Brain pericyte (primary cell): Measurements from ENCODE around the gene SAMD13.

Experiments
- DNase-seq: peaks from one replicate; pipeline ENCODE4 v3.0.0-alpha.2; 2012; ENCODE audit warnings: low read depth, low spot score

SAMD13 gene

GRCh38 chr1:84370831-84371394 is 69.4 kb downstream of the SAMD13 start:
- no peak for DNase-seq

GRCh38 chr1:84373436-84374141 is 72.1 kb downstream of the SAMD13 start:
- DNase-seq = no peak

- DNase-seq = no peak
Measured at GRCh38 chr1:84374991-84375696, 73.6 kb downstream of the SAMD13 start.

GRCh38 chr1:84376000-84376910 is 74.7 kb downstream of the SAMD13 start:
- no peak for DNase-seq

GRCh38 chr1:84377480-84378095 is 76.1 kb downstream of the SAMD13 start:
- no peak for DNase-seq

GRCh38 chr1:84379138-84379916 is 77.8 kb downstream of the SAMD13 start:
- no peak for DNase-seq

- no peak for DNase-seq
Measured at GRCh38 chr1:84379917-84380180, 78.3 kb downstream of the SAMD13 start.

- no peak for DNase-seq
Measured at GRCh38 chr1:84382127-84382526, 80.6 kb downstream of the SAMD13 start.

- DNase-seq = no peak
Measured at GRCh38 chr1:84385347-84385746, 83.8 kb downstream of the SAMD13 start.

- no peak for DNase-seq
Measured at GRCh38 chr1:84386716-84387479, 85.4 kb downstream of the SAMD13 start.

GRCh38 chr1:84387480-84388163 is 86.1 kb downstream of the SAMD13 start:
- no peak for DNase-seq

- no peak for DNase-seq
Measured at GRCh38 chr1:84390226-84390625, 88.7 kb downstream of the SAMD13 start.

- no peak for DNase-seq
Measured at GRCh38 chr1:84398175-84399155, 97.0 kb downstream of the SAMD13 start, which contains the start of gene DNASE2B. Gene DNASE2B (plus strand): TSS chr1:84398484. CDS start chr1:84398565, 81 bp downstream.
